ENCODE data around the gene CAMK4. TPM values are rescaled to one million over a fixed set of nuclear protein-coding genes. Genes with fewer than 3 reads are reported as not detected.

The CAMK4 gene
- total and polyA plus RNA-seq, 9 donors, result 0.36 to 5.0 (median 1.4) TPM

DNA sequence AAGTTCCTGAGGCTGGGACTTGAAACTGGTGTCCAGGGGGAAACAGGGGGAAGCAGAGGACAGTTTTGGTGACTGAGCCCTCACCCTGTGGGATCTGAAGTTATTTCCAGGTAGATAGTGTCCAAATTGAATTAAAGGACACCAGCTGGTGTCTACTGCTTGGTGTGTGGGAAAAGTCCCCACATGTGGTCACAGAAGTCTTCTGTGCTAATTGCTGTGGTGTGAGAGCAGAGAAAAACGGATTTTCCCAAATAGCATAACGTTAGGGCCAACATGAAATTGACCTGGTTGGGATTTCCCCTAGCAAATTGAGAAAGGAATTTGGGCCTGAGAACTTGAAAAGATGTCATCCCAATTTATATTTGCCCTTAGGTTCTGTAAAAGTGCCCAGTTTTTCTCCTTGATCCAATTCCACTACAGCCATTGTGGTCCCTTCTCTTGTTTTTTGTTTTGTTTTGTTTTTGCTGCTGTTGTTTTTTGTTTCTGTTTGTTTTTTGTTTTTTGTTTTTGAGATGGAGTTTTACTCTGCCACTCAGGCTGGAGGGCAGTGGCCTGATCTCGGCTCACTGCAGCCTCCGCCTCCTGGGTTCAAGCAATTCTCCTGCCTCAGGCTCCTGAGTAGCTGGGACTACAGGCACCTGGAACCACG, 293.8 kb downstream of the CAMK4 start:
- WGBS, 3 donors, result 92 to 99% (median 94%) methylated on average over 5 of the region's 5 CpGs
- TF ChIP-seq, protein P1, sequence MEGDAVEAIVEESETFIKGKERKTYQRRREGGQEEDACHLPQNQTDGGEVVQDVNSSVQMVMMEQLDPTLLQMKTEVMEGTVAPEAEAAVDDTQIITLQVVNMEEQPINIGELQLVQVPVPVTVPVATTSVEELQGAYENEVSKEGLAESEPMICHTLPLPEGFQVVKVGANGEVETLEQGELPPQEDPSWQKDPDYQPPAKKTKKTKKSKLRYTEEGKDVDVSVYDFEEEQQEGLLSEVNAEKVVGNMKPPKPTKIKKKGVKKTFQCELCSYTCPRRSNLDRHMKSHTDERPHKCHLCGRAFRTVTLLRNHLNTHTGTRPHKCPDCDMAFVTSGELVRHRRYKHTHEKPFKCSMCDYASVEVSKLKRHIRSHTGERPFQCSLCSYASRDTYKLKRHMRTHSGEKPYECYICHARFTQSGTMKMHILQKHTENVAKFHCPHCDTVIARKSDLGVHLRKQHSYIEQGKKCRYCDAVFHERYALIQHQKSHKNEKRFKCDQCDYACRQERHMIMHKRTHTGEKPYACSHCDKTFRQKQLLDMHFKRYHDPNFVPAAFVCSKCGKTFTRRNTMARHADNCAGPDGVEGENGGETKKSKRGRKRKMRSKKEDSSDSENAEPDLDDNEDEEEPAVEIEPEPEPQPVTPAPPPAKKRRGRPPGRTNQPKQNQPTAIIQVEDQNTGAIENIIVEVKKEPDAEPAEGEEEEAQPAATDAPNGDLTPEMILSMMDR (IDR thresholded peaks at IDR 0.05), result no peak
- TF ChIP-seq EP300 (IDR thresholded peaks at IDR 0.05) (no peak), POLR2A (IDR thresholded peaks at IDR 0.05) (no peak)
- no peak for DNase-seq
- no peaks in the 10 kb centered on the region for H3K27me3 ChIP-seq
- H3K4me3 ChIP-seq, result no peak overlapping the region
- no peaks in the 10 kb centered on the region for H3K4me1 ChIP-seq (ENCODE audit: insufficient read depth)
- H3K36me3 ChIP-seq, result no peaks in the 10 kb centered on the region
- no peaks in the 10 kb centered on the region for H3K9me3 ChIP-seq
- intact Hi-C loops (cut with DNase I), result no loop called here
- no peak overlapping the region for H3K27ac ChIP-seq

DNA sequence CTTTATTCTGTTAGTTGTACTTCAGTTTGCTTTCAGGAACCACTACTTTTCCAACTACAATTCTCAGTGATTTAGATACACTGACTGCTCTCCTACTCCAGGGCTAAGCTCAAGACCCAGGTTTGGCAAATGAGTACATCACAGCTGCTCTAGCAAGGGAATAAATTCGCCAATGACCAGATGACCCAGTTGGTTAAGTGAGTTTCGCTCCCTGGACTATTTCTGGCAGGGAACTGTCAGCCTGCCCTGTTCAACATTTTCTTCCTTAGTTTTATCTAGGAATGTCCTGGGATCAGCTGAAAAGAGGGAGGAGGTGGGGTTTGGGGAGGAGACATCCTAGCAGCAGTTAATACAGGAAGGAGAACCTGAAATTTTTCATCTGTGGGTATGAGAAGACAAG, 294.6 kb downstream of the CAMK4 start:
- TF ChIP-seq POLR2A (IDR thresholded peaks at IDR 0.05) (no peak), EP300 (IDR thresholded peaks at IDR 0.05) (no peak)
- TF ChIP-seq, protein P1 (IDR thresholded peaks at IDR 0.05), result no peak
- no peaks in the 10 kb centered on the region for H3K36me3 ChIP-seq
- intact Hi-C loops (cut with DNase I), result no loop called here
- H3K27me3 ChIP-seq, result no peaks in the 10 kb centered on the region
- H3K27ac ChIP-seq, result no peak overlapping the region
- H3K4me1 ChIP-seq (ENCODE audit: insufficient read depth), result no peaks in the 10 kb centered on the region
- no peak for DNase-seq
- no peaks in the 10 kb centered on the region for H3K9me3 ChIP-seq
- no peak overlapping the region for H3K4me3 ChIP-seq
- 14 to 19% (median 19%) methylated on average over 2 of the region's 2 CpGs for WGBS, 3 donors

DNA sequence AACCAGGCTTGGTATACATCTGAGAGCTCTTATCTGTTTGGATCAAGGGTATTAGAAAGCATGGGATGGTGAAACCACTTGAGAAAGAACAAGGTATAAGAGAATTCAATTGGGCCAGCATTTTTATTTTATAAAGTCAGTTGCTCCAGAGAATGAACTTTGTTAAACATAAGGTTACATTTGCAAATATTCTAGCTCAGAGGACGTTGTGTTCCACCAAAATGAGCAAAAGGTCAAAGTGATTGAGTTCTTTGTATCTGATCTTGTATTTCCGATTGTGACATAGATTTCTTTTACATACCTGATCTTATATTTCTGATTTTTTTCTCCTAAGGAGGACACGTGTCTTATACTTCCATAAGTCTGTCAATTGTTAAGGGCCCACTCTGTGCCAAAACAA, 296.7 kb downstream of the CAMK4 start:
- Histone ChIP-seq H3K27me3 (no peaks in the 10 kb centered on the region), H3K36me3 (no peaks in the 10 kb centered on the region), H3K27ac (no peak overlapping the region), H3K4me3 (no peak overlapping the region), H3K4me1 (ENCODE audit: insufficient read depth) (no peaks in the 10 kb centered on the region), H3K9me3 (no peaks in the 10 kb centered on the region)
- no peak for TF ChIP-seq EP300 (IDR thresholded peaks at IDR 0.05)
- no peak for TF ChIP-seq POLR2A (IDR thresholded peaks at IDR 0.05)
- TF ChIP-seq, protein P1 (IDR thresholded peaks at IDR 0.05), result no peak
- WGBS, 3 donors, result 69 to 78% (median 76%) methylated on average over 3 of the region's 3 CpGs
- intact Hi-C loops (cut with DNase I), result no loop called here
- no peak for DNase-seq

DNA sequence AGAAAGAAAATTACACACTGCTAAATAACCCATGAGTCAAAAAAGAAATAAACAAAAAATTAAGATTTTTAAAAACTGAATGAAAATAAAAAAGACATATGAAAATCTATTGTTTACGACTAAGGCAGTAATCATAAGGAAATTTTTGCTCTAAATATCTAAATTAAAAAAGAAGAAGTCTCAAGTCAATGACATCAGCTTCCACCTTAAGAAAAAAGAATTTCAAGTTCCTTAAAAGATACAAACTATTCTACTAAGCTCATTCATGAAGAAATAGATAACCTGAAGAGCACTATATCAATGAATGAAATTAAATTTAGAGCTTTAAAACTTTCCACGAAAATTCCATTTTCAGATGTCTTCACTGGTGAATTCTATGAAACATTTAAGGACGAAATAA, 303.9 kb downstream of the CAMK4 start:
- no peak overlapping the region for H3K4me3 ChIP-seq
- intact Hi-C loops (cut with DNase I), result no loop called here
- H3K9me3 ChIP-seq, result no peaks in the 10 kb centered on the region
- no peak for TF ChIP-seq EP300 (IDR thresholded peaks at IDR 0.05)
- no peak for TF ChIP-seq POLR2A (IDR thresholded peaks at IDR 0.05)
- TF ChIP-seq, protein P1 (IDR thresholded peaks at IDR 0.05), result no peak
- H3K36me3 ChIP-seq, result no peaks in the 10 kb centered on the region
- no peaks in the 10 kb centered on the region for H3K4me1 ChIP-seq (ENCODE audit: insufficient read depth)
- no peak for DNase-seq
- 88 to 89% (median 89%) methylated on average over 3 of the region's 3 CpGs for WGBS, 3 donors
- no peaks in the 10 kb centered on the region for H3K27me3 ChIP-seq
- no peak overlapping the region for H3K27ac ChIP-seq
